ENCODE measurements around the gene ANKRD44.

The ANKRD44 gene

GRCh38 chr2:197209742-197210408 lies 100.7 kb downstream of the ANKRD44 start:
- no peaks in the 10 kb centered on the region for H3K36me3 ChIP-seq (ENCODE audit: insufficient read depth, low read length)
- H3K27ac ChIP-seq (ENCODE audit: low read length) = peak overlapping the region; percentile 0; the same call in 1 of the 2 replicates
- H3K4me2 ChIP-seq (ENCODE audit: insufficient read depth, low read length) = no peak overlapping the region
- no peaks in the 10 kb centered on the region for H3K9me3 ChIP-seq (ENCODE audit: insufficient read depth, low read length, severe bottlenecking)
- H3K4me1 ChIP-seq (ENCODE audit: insufficient read depth, low read length) = peaks cover 51% of the 10 kb centered on the region
- no peak overlapping the region for H3K9ac ChIP-seq (ENCODE audit: low read depth, low read length)
- no peaks in the 10 kb centered on the region for H3K27me3 ChIP-seq (ENCODE audit: insufficient read depth, low read length, poor library complexity)
- H3K4me3 ChIP-seq (ENCODE audit: low read depth in 1 of 2, low read length in 2 of 2) = no peak overlapping the region
- no peak overlapping the region for H2AFZ ChIP-seq (ENCODE audit: low read depth, low read length)
- H3K79me2 ChIP-seq (ENCODE audit: insufficient read depth, low read length) = peaks cover 30% of the 10 kb centered on the region
- no peak for TF ChIP-seq EZH2 (IDR thresholded peaks at IDR 0.05; ENCODE audit: borderline replicate concordance, low read depth, low read length, severe bottlenecking)
- TF ChIP-seq CTCF (IDR thresholded peaks at IDR 0.05; ENCODE audit: borderline replicate concordance, extremely low read depth, low read length, poor library complexity, severe bottlenecking) = no peak
- no peak for ATAC-seq (ENCODE audit: insufficient read depth, low read depth)
- H4K20me1 ChIP-seq (ENCODE audit: insufficient read depth, low read length) = no peaks in the 10 kb centered on the region
- DNase-seq = no peak

- Histone ChIP-seq H3K27me3 (ENCODE audit: insufficient read depth, low read length, poor library complexity) (no peaks in the 10 kb centered on the region), H3K9ac (ENCODE audit: low read depth, low read length) (no peak overlapping the region), H3K79me2 (ENCODE audit: insufficient read depth, low read length) (peaks cover 30% of the 10 kb centered on the region), H2AFZ (ENCODE audit: low read depth, low read length) (no peak overlapping the region), H3K27ac (ENCODE audit: low read length) (no peak overlapping the region), H3K9me3 (ENCODE audit: insufficient read depth, low read length, severe bottlenecking) (no peaks in the 10 kb centered on the region), H4K20me1 (ENCODE audit: insufficient read depth, low read length) (no peaks in the 10 kb centered on the region), H3K4me2 (ENCODE audit: insufficient read depth, low read length) (no peak overlapping the region), H3K4me1 (ENCODE audit: insufficient read depth, low read length) (peaks cover 51% of the 10 kb centered on the region), H3K36me3 (ENCODE audit: insufficient read depth, low read length) (no peaks in the 10 kb centered on the region), H3K4me3 (ENCODE audit: low read depth in 1 of 2, low read length in 2 of 2) (no peak overlapping the region)
- DNase-seq = no peak
- TF ChIP-seq EZH2 (IDR thresholded peaks at IDR 0.05; ENCODE audit: borderline replicate concordance, low read depth, low read length, severe bottlenecking) = no peak
- TF ChIP-seq CTCF (IDR thresholded peaks at IDR 0.05; ENCODE audit: borderline replicate concordance, extremely low read depth, low read length, poor library complexity, severe bottlenecking) = no peak
- ATAC-seq (ENCODE audit: insufficient read depth, low read depth) = no peak
Measured at GRCh38 chr2:197209246-197209645, 101.3 kb downstream of the ANKRD44 start.

- Histone ChIP-seq H3K4me1 (ENCODE audit: insufficient read depth, low read length) (peaks cover 50% of the 10 kb centered on the region), H3K9me3 (ENCODE audit: insufficient read depth, low read length, severe bottlenecking) (no peaks in the 10 kb centered on the region), H3K27ac (ENCODE audit: low read length) (no peak overlapping the region), H4K20me1 (ENCODE audit: insufficient read depth, low read length) (no peaks in the 10 kb centered on the region), H3K36me3 (ENCODE audit: insufficient read depth, low read length) (no peaks in the 10 kb centered on the region), H3K27me3 (ENCODE audit: insufficient read depth, low read length, poor library complexity) (no peaks in the 10 kb centered on the region), H2AFZ (ENCODE audit: low read depth, low read length) (no peak overlapping the region), H3K4me3 (ENCODE audit: low read depth in 1 of 2, low read length in 2 of 2) (no peak overlapping the region), H3K79me2 (ENCODE audit: insufficient read depth, low read length) (peaks cover 30% of the 10 kb centered on the region), H3K4me2 (ENCODE audit: insufficient read depth, low read length) (no peak overlapping the region), H3K9ac (ENCODE audit: low read depth, low read length) (no peak overlapping the region)
- DNase-seq (no peak), ATAC-seq (ENCODE audit: insufficient read depth, low read depth) (no peak)
- no peak for TF ChIP-seq EZH2 (IDR thresholded peaks at IDR 0.05; ENCODE audit: borderline replicate concordance, low read depth, low read length, severe bottlenecking)
- no peak for TF ChIP-seq CTCF (IDR thresholded peaks at IDR 0.05; ENCODE audit: borderline replicate concordance, extremely low read depth, low read length, poor library complexity, severe bottlenecking)
Measured at GRCh38 chr2:197208841-197209240, 101.7 kb downstream of the ANKRD44 start.
